Measurements from ENCODE around the gene PTPRN2.

PTPRN2 gene

GRCh38 chr7:157839226-157839625, 748.4 kb downstream of the PTPRN2 start:
- FAIRE-seq (no peak), DNase-seq (ENCODE audit: insufficient read length, low spot score) (no peak)
- TF ChIP-seq CTCF (IDR thresholded peaks at IDR 0.05; ENCODE audit: insufficient read depth, missing control alignments), result no peak

GRCh38 chr7:157837561-157837960, 750.1 kb downstream of the PTPRN2 start:
- FAIRE-seq, result no peak
- no peak for DNase-seq (ENCODE audit: insufficient read length, low spot score)
- no peak for TF ChIP-seq CTCF (IDR thresholded peaks at IDR 0.05; ENCODE audit: insufficient read depth, missing control alignments)

- TF ChIP-seq CTCF (IDR thresholded peaks at IDR 0.05; ENCODE audit: insufficient read depth, missing control alignments), result no peak
- DNase-seq (ENCODE audit: insufficient read length, low spot score) (no peak), FAIRE-seq (no peak)
These were observed 750.6 kb downstream of the PTPRN2 start for GRCh38 chr7:157837047-157837446.

- FAIRE-seq, result no peak
These were observed 753.0 kb downstream of the PTPRN2 start for GRCh38 chr7:157834501-157835163.

GRCh38 chr7:157832866-157833607, 754.6 kb downstream of the PTPRN2 start:
- DNase-seq (ENCODE audit: insufficient read length, low spot score), result no peak
- TF ChIP-seq CTCF (IDR thresholded peaks at IDR 0.05; ENCODE audit: insufficient read depth, missing control alignments), result no peak
- no peak for FAIRE-seq

More at GRCh38 chr7:157834501-157835163, 753.0 kb downstream of the PTPRN2 start:
- TF ChIP-seq CTCF (IDR thresholded peaks at IDR 0.05; ENCODE audit: insufficient read depth, missing control alignments), result no peak
- no peak for DNase-seq (ENCODE audit: insufficient read length, low spot score)

- no peak for TF ChIP-seq CTCF (IDR thresholded peaks at IDR 0.05; ENCODE audit: insufficient read depth, missing control alignments)
- no peak for FAIRE-seq
These were observed 755.2 kb downstream of the PTPRN2 start for GRCh38 chr7:157832421-157832820.

GRCh38 chr7:157832006-157832405, 755.6 kb downstream of the PTPRN2 start:
- TF ChIP-seq CTCF (IDR thresholded peaks at IDR 0.05; ENCODE audit: insufficient read depth, missing control alignments), result no peak
- DNase-seq (ENCODE audit: insufficient read length, low spot score) (peak; percentile 44), FAIRE-seq (no peak)

More at GRCh38 chr7:157832421-157832820, 755.2 kb downstream of the PTPRN2 start:
- DNase-seq (ENCODE audit: insufficient read length, low spot score), result no peak
